SKM-1 treated with dmso at 0.1 percent for 144 hours (cell line): ENCODE results near the gene LARGE1.
"Not testable (repeated sequence)": the region's sequence is repeated elsewhere in the genome, so short reads cannot be mapped to it uniquely, and the experiment has no call there.

ENCODE experiments used
- DNase-seq: peaks from one replicate; lab custom pipeline; 2025; ENCODE audit not compliant: unreplicated experiment; lab: John Stamatoyannopoulos, UW

The LARGE1 gene

DNA sequence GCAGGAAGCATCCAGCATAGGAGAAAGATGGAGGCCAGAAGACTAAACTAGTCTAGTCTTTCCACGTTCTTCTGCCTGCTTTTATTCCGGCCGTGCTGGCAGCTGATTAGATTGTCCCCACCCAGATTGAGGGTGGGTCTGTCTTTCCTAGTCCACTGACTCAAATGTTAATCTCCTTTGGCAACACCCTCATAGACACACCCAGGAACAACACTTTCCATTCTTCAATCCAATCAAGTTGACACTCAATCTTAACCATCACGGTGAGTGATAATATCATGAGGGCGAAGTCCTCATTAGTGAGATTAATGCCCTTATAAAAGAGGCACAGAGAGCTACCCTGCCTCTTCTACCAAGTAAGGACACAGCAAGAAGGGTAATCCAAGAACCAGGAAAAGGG lies 424.2 kb downstream of the LARGE1 start:
- DNase-seq: no peak

DNA sequence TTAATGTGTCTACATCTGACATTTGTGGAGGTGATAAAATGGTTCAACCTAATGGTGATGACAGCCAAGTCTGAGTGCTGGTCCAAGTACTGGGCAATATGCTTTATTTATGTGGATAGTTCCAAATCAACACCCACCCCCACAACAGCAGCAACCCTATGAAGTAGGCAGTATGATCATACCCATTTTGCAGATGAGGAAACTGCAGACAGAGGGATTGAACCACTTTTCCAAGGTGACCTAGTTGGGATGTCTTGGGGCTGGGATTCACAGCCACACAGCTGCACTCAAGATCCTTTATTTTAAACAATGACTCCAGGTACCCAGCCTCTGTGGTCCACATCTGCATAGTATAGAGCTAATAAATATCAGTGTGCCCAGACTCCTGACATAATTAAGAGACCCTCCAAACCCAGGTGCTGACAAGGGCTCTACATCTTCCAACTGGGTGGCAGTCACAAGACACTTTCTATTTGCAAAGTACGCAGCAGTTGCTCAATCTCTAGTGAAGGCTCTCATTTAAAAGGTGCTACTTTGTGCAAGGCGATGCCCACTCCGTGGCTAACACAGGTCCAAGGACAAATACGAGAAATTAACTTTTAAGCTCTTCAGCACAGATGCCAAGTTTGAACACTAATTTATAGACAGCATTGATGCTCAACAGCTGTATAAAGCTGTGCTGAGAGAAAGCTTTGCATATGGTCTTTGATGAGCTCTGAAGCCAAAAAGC lies 426.6 kb downstream of the LARGE1 start:
- no peak for DNase-seq

DNA sequence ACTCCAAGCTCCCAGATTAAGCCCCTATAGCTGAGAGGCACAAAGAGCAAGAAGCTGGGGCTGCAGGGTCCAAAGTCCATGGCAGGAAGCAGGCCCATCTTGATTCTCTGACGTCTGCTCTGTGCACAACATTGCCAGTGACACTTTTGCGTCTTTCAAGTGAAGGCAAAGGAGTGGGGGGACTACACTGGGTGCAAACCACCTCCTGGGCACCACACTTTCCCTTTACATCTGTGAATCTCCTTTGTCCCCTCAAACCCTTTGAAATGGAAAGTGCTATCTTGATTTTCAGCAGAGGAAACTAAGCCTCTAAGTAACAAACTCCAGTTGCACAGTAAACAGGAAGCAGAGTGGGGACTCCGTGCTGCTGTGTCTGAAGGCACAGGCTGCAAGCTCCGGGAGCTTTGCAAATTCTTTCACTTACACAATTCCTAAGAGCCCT lies 428.0 kb downstream of the LARGE1 start:
- DNase-seq: no peak

DNA sequence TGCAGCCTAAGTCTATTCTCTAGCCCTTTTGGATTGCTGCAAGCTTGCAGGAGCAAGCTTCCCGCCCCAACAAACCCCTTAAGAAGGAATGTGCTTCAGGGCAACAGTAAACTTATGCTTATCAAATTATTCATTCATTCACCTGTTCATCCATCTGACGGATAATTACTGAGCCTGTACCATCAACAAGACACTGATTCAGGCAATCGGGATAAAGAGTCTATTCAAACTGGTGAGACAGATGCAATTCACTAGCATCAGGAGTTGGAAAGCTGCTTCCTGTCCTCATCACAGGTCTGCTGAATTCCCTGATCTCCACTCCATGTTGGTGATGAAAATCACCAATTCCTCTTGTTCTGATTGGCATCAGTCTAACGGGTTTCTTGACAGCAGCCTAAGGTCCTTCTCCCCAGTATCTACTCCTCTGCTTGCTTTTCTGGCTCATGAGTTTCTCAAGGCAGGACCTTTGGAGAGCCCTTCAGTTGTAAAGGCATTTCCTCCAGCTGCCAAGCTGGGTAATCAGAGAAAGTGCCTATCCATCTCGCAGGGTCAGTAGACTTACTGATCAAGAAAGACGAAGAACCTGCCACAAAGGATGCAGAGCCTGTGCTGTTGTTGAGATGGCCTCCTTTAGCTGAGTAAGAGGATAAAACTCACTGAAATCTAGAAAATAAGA lies 433.1 kb downstream of the LARGE1 start:
- DNase-seq: no peak

DNA sequence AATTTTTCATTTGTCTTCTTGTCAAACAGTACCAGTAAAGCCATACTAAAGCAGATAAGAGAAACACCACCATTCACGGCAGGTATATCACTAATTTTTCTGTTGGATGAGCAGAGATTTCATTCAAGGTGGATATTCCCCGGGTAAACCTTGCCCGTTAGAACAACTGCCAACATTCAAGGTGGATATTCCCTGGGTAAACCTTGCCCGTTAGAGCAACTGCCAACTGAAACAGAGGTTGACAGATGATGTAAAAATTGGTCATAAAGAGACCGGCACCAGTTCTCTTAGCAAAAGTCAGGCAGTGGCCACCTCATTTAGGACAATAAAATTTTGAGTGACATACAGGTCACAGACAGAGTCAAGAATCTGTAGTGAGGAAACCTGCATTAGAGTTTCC lies 438.7 kb downstream of the LARGE1 start:
- DNase-seq: no peak

DNA sequence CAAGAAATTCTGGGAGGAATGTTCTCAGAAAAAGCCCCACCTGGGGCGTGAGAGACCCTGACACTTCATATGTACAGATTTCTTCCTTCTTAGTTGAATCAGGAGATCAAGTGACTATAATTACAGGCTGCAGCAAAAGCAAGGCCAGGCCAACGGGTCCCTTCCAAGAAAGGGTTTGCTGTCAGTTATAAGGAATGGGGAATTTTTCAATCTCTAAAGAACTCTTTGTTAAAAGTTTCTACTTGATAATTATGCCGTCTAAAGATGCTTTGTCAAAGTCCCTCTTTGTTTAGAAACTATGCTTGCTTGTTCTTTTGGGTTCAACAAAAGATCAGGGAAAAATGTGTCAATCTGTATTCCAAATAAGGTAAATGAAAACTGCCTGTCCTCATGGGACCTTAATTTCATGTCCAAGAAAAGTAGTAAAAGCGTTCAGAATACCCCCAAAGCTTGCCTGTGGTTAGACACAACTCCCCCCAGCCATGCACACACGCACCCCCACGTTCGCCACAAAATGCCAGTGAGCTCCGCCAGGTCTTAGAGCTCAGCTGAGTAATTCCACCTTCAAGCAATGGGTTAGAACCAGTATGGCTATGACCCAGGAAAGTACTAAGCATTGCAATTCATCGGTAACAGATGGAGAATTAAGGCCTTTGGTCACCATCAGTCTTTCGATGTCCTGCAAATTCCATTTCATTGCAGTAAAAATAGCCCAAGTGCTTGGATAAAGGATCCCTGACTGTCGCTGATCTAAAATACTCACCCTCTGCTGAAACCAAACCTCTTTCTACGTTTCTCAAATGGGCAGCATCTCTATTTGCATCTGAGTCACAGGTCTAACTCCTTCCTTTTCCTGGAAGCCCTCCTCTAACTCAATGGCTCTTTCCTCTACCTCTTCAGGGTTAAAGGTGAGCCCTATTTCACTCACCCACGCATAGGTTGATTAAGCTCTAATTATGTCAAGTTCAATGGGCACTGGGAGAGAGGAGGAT lies 442.9 kb downstream of the LARGE1 start:
- DNase-seq: no peak

DNA sequence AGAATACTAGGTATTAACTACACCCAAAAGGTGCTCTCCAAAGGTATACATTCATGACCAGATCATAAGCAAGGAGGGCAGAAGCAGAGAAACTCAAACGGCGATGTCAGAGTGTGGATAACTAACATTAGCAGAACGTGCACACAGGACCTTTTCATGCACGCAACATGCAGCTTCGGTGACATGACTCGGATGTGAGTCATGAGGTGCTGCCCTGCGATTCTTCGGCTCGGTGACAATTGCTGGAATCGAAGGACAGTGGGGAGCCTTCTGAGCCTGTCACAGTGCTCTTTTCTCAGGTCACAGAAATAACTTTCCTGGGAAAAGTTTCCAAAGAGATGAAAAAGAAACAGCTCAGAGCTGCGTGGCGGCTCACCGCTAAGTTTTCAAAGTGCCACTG lies 443.6 kb downstream of the LARGE1 start:
- no peak for DNase-seq

DNA sequence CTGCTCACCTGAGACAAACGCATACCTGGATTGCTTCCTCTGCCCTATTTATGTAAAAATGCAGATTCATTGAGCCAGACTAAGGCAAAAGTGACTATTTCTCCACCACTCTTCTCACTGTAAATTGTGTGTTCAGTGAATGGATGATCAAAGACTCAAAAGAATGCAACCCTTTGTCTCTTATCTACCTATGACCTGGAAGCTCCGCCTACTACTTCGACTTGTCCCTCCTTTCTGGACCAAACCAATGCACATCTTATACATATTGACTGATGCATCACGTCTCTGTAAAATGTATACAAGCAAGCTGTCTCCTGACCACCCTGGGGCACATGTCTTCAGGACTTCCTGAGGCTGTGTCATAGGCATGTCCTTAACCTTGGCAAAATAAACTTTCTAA lies 444.1 kb downstream of the LARGE1 start:
- no peak for DNase-seq

DNA sequence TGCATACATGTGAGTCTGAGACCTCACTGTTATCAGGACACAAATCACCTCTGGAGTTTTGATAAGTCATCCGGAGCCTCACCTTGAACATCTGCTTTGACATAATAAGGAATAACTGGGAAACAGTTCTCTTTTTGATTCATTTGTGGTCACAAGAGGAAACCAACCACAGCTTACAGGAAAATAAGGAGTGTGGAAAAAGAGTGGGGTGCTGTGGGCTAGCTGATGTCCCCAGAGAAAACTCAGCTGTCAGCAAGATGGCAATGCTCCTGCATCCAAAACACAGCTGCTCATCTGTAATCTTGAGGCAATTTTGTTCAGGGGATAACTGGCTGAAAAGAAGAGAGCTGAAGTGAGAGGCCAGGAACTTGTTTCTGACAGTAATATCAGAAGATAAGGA lies 445.7 kb downstream of the LARGE1 start:
- no peak for DNase-seq

DNA sequence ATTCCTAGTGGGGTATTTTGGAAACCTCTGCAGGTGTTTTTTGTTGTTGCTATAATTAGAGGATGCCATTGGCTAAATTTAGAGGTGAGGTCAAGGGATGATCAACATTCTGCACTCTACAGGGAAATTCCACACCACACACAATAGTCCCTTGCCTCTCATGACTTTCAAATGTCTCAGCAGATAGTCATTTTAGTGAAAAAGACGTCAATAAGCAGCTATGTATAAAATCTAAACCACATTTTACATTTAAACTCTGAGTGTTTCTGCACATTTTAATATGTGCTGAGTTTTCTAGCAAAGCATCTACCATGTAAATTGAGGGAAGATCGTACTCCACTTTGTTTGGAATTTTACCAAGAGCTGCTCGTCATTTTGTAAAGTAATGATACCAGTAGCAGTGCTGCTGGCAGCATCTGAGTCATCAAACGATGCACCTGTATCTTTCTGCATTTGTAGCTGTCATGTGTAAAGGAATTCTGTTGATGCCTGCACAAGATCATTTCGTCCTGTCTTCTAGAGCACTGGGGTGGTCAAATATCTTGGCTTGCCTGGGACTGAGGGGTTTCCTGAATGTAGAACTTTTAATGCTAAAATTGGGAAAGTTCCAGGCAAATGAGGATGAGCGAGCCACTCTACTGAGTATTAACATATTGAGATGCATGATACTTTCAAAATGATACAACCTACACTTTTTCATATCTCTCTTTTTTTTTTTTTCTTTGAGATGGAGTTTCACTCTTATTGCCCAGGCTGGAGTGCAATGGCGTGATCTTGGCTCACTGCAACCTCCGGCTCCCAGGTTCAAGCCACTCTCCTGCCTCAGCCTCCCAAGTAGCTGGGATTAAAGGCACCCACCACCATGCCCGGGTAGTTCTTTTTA lies 447.6 kb downstream of the LARGE1 start:
- no peak for DNase-seq

DNA sequence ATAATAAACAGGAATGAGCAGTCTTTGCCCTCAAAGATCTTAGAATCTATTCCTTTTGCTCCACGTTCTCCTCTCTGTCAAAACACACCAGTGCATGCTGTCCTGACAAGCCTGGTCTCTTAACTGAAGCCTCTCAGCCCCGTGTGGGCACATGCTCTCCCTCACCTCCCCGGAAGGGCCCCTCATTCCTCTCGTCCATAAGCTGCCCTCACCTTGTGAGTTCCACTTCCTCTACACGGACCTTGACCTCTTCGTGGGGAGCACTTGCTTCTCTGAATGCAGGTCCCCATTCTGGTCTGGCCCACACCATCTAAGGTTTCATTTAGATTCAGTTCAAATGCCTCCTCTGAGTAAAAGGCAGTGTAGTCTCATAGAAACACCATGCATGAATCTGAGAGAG lies 449.8 kb downstream of the LARGE1 start:
- no peak for DNase-seq

DNA sequence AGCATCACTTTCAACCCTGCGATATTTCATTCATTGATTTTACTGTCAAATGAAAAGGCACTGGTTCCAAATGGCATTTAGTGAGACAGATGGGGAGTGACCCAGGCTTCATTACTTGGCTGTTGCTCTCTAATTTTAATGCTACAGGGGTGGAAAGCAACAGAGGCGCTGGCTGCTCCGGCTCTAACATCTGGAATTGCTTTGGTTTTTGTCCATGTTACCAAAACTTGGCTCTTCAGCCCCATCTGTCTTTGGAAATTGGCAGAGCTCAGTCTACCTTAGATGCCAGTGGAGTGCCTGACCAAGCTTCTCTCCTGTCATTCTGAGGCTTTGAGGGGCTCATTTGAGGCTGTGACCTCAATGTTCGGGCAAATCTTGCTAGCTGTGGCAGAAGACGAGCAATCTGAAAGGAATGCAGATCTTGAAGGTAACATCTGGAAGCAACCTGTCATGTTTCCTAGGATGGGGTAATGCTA lies 452.6 kb downstream of the LARGE1 start:
- DNase-seq: no peak

DNA sequence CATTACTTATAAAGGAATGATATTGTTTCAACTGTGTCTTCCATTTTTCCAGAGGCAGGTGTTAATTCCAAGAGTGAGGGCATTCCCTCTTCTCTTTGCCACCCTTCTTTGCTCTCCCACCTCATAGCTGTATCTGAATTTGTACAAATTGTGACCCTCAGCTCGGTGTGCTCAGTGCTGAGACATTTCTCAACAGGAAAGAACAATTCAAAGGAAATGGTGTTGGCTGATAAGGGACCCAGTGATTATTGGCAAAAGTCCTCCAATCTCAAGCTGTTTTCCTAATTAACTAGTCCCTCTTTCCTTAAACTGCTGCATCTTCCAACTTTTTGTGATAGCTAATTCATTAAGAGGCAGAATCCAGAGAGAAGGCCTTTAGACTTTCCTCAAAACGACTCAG lies 453.2 kb downstream of the LARGE1 start:
- DNase-seq: no peak

DNA sequence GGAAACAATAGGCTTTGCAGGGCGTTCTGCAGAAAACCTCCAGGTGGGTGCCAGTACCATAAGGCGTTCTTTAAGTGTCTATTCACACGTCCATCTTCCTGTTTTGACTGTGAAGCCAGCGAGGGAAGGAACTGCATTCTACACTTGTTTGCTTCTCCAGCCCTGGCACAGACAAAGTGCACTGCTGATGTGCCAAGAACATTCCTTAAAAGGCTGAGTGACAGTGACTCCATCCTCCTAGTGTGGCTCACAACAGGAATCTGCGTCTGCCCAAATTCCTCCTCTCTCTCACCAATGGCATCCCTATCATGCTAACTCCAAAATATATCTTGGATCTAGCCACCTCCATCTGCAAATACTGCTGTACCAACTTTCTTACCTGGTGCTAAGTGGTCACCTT lies 454.7 kb downstream of the LARGE1 start:
- DNase-seq: no peak

DNA sequence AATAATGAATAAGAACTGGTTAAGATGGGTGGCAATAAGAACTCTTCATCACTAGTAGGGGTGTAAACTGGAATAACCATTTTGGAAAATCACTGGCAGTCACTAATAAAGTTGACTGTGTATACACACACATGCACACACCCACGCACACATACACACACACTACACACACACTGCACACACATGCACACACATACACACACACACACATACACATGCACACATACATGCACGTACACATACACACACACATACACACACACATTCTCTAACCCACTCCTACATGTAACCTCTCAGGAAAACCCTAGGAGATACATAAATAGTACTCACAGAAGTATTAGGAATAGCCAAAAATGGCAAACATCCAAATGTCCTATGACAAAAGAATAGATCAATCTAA lies 455.6 kb downstream of the LARGE1 start:
- DNase-seq: no peak

DNA sequence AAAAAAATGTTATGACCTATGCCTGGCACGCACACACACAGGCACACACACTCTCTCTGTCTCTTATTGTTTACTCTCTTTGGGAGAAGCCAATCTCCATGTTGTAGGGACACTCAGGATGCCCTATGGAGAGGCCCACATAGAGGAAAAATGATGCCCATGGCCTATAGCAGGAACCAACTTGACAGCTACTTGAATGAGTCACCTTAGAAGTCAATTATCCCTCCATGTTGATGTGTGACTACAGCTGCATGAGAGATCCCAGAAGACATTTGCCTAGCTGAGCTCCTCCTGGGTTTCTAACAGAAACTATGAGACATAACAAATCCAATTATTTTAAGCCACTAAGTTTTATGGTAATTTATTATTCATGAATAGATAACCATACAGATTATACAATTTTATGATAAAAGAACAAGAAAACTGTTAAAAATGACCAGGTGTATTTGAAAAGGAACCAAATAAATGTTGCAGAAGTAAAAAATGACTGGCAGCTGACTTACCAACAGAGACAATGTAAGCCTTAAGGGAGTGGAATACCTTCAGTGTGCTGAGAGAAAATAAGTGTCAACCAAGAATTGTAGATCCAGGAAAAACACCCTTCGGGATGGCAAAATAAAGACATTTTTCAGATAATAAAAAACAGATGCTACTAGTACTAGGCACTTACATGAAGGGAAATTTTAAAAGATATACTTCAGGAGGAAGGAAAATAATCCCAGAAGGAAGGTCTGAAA lies 458.4 kb downstream of the LARGE1 start:
- no peak for DNase-seq

DNA sequence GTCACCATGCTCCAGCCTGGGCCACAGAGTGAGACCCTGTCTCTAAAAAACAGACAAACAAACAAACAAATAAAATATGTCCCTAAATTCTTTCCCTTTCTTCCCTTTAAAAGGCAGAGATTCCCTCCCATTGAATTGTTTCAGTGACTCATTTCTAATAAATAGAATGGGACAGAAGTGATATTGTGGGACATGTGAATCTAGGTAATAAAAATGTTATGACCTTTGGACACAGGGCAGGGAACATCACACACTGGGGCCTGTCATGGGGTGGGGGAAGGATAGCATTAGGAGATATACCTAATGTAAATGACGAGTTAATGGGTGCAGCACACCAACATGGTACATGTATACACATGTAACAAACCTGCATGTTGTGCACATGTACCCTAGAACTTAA lies 459.0 kb downstream of the LARGE1 start:
- not testable (repeated sequence) for DNase-seq

DNA sequence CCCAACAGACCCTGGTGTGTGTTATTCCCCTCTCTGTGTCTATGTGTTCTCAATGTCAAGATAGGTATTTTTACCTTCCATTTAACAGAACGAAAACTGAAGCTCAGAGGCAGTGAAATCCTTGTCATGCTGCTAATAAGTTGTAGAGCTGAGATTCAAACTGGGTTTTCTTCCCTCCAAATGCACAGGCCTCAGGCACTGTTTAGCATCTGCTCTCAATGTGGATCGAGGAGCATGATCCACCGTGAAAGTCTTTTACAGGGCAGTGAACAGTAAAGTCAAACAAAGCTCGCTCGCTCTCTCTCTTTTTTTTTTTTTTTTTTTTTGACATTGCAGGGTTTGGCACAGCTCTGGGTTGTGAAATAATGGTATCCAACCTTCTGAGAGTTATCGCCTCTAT lies 461.1 kb downstream of the LARGE1 start:
- DNase-seq: no peak

DNA sequence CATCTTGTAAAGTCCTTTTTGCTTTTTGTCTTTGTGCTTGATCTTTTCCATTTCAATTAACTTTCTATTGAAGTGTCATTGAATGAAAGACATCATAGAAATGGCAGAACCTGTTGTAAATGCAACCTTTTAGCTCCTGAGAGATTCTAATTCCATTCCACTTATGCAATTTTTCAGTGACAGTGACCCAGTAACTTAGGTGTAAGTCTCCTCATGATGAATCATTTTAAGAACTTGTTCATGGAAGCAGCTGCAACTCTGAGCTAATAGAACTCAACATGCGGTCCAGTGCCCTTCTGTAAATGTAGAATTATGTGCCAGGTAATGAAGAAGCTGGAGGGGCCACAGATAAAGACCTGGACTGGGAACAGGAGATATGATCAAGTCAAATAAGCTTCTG lies 463.8 kb downstream of the LARGE1 start:
- DNase-seq: no peak

DNA sequence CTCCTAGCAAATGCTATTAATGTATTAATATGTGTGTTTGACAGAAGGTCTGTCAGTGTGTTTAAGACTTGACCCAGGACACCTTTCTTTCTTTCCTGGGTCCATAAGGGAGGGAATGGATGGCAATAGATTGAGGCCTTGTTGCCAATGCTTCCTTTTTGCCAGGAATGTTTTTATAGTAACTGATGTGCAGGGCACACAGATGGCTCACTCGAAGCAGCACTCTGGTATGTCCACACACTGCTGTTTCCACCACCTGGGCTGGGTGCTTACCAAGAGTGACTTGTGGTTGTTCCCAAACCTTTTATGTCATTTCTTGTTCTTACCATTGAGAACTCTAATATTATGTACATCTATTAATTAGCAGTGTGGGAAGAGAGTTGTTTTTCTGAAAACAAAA lies 465.2 kb downstream of the LARGE1 start:
- no peak for DNase-seq
